ENCODE results near the gene DDX43.
"Not testable (repeated sequence)": the region's sequence is repeated elsewhere in the genome, so short reads cannot be mapped to it uniquely, and the experiment has no call there.

DDX43 gene

DNA sequence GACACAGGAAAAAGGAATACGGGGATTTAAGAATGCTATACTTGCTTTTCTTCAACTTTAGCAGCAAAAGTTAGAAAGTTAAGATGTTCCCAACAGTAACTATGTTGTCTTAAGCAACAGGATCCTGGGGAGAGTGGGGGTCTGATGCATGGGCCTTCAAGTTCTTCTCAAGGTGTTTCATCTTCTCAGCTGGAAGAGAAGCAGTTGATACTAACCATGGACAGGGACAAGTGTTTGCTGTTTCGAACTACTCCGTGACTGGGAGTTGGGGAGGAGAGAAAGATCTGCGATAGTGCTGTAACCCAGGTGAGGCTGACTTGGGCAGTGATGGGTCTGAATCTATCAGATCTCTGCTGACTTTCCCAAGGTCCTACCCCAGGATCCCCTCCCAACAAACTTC, 26.0 kb upstream of the DDX43 start:
- DNase-seq (ENCODE audit: insufficient read length): no peak
- no peak for TF ChIP-seq TAF1 (IDR thresholded peaks at IDR 0.05; ENCODE audit: borderline replicate concordance, low read depth, low read length)
- no peak for TF ChIP-seq POLR2AphosphoS5 (IDR thresholded peaks at IDR 0.05; ENCODE audit: low read depth, low read length)
- no peak for TF ChIP-seq POLR2A (IDR thresholded peaks at IDR 0.05; ENCODE audit: low read depth, low read length)

DNA sequence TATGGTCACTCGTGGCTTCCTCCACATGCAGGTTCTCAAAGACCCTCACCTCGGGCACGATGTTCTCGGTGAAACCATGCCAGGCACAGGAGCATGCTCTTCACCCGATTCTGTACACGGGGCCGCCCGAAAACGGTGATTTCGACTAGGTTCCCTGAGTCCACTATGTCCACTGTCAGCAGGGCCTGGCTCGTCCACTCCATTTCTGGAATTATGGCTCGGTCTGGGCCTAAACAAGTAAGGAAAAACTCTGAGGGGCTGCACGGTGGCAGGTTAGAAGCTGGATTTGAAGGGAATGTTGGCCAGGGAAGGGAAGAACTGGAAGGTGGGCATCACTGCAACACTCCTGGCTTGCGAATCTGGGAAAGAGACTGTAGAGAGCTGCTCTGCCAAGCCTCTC, 25.5 kb upstream of the DDX43 start:
- DNase-seq (ENCODE audit: insufficient read length) (no peak), FAIRE-seq (no peak)
- TF ChIP-seq TAF1 (IDR thresholded peaks at IDR 0.05; ENCODE audit: borderline replicate concordance, low read depth, low read length) (no peak), POLR2AphosphoS5 (IDR thresholded peaks at IDR 0.05; ENCODE audit: low read depth, low read length) (no peak), POLR2A (IDR thresholded peaks at IDR 0.05; ENCODE audit: low read depth, low read length) (no peak)

More for the DNA sequence above, 26.0 kb upstream of the DDX43 start:
- no peak for FAIRE-seq

- no peak for TF ChIP-seq TAF1 (IDR thresholded peaks at IDR 0.05; ENCODE audit: borderline replicate concordance, low read depth, low read length)
- TF ChIP-seq POLR2AphosphoS5 (IDR thresholded peaks at IDR 0.05; ENCODE audit: low read depth, low read length): no peak
- TF ChIP-seq POLR2A (IDR thresholded peaks at IDR 0.05; ENCODE audit: low read depth, low read length): no peak
- FAIRE-seq (no peak), DNase-seq (ENCODE audit: insufficient read length) (no peak)
These were observed 25.1 kb upstream of the DDX43 start, which contains the start of gene OOEP for GRCh38 chr6:73369563-73369962. Gene OOEP (minus strand): TSS chr6:73369897. CDS start chr6:73369792, 105 bp downstream.

DNA sequence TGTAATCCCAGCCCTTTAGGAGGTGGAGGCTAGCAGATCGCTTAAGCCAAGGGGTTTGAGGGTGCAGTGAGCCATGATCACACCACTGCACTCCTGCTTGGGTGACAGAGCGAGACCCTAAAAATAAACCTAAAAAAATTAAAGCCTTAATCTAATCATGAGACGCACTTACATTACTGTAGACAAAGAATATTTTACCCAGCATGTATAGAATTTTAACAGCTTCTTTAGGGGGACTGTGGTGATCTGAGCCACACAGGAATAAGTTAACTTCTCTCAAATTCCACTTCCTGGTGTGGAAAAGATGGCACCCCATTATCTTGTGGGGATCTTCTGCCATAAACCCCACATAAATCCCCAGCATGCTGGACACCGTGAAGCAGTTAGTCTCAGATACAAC, 22.6 kb upstream of the DDX43 start:
- TF ChIP-seq POLR2AphosphoS5 (IDR thresholded peaks at IDR 0.05; ENCODE audit: low read depth, low read length) (no peak), POLR2A (IDR thresholded peaks at IDR 0.05; ENCODE audit: low read depth, low read length) (no peak), TAF1 (IDR thresholded peaks at IDR 0.05; ENCODE audit: borderline replicate concordance, low read depth, low read length) (no peak)
- DNase-seq (ENCODE audit: insufficient read length): no peak
- FAIRE-seq: no peak

DNA sequence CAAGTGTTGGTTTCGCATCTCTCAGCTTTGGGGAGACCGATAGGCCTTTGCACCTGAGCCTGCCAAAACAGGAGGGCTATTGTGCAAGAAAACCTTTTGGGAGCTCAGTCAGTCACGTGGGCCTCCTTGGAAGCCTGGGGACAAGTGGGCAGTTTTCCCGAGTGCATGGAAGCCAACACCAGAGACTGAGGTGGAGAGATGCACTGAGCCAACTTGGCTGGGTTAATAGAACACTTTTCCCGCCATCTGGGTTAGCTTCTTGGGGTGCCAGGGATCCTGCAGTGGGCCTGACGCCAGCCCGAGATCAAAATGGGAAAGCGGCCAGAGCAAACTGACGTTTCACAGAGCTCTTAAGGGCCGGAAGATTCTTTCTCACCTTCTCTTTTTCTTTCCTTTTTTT, 22.1 kb upstream of the DDX43 start:
- DNase-seq (ENCODE audit: insufficient read length) (no peak), FAIRE-seq (no peak)
- TF ChIP-seq TAF1 (IDR thresholded peaks at IDR 0.05; ENCODE audit: borderline replicate concordance, low read depth, low read length) (no peak), POLR2AphosphoS5 (IDR thresholded peaks at IDR 0.05; ENCODE audit: low read depth, low read length) (no peak), POLR2A (IDR thresholded peaks at IDR 0.05; ENCODE audit: low read depth, low read length) (no peak)

DNA sequence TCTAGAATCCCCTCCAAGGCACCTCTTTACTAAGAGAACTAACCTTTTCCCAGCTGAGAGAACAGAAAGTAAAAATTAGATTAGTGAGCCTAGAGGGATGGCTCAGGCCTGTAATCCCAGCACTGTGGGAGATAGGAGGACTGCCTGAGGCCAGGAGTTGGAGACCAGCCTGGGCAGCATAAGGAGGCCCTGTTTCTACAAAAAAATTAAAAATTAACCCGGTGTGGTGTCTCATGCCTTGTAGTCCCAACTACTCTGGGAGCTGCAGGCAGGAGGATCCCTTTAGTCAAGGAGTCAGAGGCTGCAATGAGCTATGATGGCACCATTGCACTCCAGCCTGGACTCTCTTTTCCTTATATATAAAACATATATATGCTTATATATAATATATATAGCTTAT, 19.4 kb upstream of the DDX43 start:
- TF ChIP-seq POLR2AphosphoS5 (IDR thresholded peaks at IDR 0.05; ENCODE audit: low read depth, low read length): no peak
- no peak for TF ChIP-seq POLR2A (IDR thresholded peaks at IDR 0.05; ENCODE audit: low read depth, low read length)
- no peak for TF ChIP-seq TAF1 (IDR thresholded peaks at IDR 0.05; ENCODE audit: borderline replicate concordance, low read depth, low read length)
- no peak for DNase-seq (ENCODE audit: insufficient read length)
- no peak for FAIRE-seq

- TF ChIP-seq POLR2A (IDR thresholded peaks at IDR 0.05; ENCODE audit: low read depth, low read length): no peak
- no peak for TF ChIP-seq TAF1 (IDR thresholded peaks at IDR 0.05; ENCODE audit: borderline replicate concordance, low read depth, low read length)
- no peak for TF ChIP-seq POLR2AphosphoS5 (IDR thresholded peaks at IDR 0.05; ENCODE audit: low read depth, low read length)
- DNase-seq (ENCODE audit: insufficient read length) (no peak), FAIRE-seq (no peak)
These were observed 17.4 kb upstream of the DDX43 start for GRCh38 chr6:73377225-73377624.

- not testable (repeated sequence) for FAIRE-seq; DNase-seq (ENCODE audit: insufficient read length)
These were observed 13.1 kb upstream of the DDX43 start for GRCh38 chr6:73381531-73381930.

DNA sequence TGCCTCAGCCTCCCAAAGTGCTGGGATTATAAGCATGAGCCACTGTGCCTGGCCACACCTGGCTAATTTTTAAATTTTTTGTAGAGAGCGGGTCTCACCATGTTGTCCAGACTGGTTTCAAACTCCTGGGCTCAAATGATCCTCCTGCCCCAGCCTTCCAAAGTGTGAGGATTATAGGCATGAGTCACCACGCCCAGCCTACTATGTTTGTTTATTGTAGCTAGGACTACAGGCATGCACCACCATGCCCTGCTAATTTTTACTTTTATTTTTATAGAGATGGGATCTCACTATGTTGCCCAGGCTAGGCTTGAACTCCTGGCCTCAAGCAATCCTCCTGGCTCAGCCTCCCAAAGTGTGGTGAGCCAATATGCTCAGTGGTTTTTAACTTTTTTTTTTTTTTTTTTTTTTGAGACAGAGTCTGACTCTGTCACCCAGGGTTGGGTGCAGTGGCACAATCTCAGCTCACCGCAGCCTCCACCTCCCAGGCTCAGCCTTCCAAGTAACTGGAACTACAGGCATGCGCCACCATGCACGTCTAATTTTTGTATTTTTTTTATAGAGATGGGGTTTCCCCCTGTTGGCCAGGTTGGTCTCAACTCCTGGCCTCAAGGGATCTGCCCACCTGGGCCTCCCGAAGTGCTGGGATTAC, 12.0 kb upstream of the DDX43 start:
- FAIRE-seq (no peak), DNase-seq (ENCODE audit: insufficient read length) (no peak)
- TF ChIP-seq POLR2AphosphoS5 (IDR thresholded peaks at IDR 0.05; ENCODE audit: low read depth, low read length): no peak
- no peak for TF ChIP-seq TAF1 (IDR thresholded peaks at IDR 0.05; ENCODE audit: borderline replicate concordance, low read depth, low read length)
- TF ChIP-seq POLR2A (IDR thresholded peaks at IDR 0.05; ENCODE audit: low read depth, low read length): no peak

DNA sequence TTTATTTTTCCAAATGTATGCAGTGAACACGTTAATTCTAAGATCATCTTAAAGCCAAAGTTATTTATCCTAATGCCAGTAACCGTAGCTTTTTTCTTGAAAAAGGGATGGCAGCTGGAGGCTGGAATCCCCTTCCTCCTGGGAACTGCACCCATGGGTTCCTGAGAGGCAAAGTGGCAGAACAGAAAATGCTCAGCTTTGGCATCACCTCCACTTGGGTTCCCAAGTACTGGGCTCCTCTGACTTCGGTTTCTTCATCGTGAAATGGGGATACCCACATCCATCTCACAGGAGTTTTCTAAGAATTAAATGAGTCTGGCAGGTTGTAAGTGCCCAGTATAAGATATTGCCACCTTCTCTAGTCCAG, 6.2 kb upstream of the DDX43 start:
- DNase-seq (ENCODE audit: insufficient read length): no peak

DNA sequence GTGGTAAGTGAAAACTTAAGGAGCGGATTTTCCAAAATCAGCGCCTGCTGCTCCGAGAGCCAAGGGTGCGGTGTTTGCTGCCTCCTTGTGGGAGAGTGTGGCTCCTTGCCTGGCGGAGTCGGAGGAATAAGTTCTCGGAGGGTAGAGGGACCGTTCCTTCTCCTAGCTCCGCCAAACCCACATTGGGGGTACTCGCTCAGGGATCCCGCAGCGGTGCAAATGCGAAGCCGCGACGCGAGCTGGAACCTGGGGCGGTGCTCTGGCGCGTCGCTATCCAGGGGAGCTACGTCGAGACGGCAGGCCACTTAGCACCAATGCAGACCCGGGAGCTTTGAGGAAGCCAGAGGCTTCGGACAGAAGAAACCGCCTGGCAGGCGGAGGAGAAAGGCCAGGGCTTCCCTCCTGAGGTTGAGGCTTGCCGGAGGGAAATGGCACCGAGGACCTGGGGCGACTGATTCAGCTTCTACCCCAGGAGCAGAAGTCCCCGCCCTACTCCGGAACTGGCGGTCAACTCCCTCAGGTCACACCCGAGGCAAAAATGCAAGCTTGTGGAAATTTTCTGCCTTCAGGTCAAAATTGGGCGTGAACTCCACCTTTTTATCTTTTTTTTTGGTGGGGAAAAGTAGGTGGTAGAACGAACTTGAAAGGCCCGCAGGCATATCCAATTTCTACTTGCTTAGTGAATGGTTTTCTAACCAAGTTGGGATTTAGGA, 5.7 kb upstream of the DDX43 start:
- TF ChIP-seq POLR2AphosphoS5 (IDR thresholded peaks at IDR 0.05; ENCODE audit: low read depth, low read length): no peak
- TF ChIP-seq POLR2A (IDR thresholded peaks at IDR 0.05; ENCODE audit: low read depth, low read length): no peak; the same call in 1 of the 2 replicates
- no peak for TF ChIP-seq TAF1 (IDR thresholded peaks at IDR 0.05; ENCODE audit: borderline replicate concordance, low read depth, low read length)

More for the DNA sequence above, 6.2 kb upstream of the DDX43 start:
- TF ChIP-seq POLR2AphosphoS5 (IDR thresholded peaks at IDR 0.05; ENCODE audit: low read depth, low read length) (no peak), POLR2A (IDR thresholded peaks at IDR 0.05; ENCODE audit: low read depth, low read length) (no peak), TAF1 (IDR thresholded peaks at IDR 0.05; ENCODE audit: borderline replicate concordance, low read depth, low read length) (no peak)
- FAIRE-seq: no peak

DNA sequence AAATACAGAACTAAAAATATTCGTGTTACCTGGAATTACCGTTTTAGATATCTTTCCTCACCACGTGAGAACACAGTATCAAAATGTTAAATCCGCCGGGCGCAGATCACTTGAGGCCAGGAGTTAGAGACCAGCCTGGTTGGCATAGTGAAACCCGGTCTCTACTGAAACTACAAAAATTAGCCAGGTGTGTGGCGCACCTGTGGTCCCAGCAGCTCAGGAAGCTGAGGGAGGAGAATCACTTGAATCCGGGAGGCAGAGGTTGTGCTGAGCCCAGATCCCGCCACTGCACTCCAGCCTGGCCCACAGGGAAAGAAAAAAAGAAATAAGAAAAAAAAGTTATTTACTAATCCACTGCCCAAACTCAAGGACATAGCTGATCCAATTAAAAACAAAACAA, 4.8 kb upstream of the DDX43 start:
- DNase-seq (ENCODE audit: insufficient read length) (no peak), FAIRE-seq (no peak)

More for the DNA sequence above, 5.7 kb upstream of the DDX43 start:
- DNase-seq (ENCODE audit: insufficient read length) (peak; percentile 50), FAIRE-seq (peak; percentile 78)

More for the DNA sequence above, 4.8 kb upstream of the DDX43 start:
- no peak for TF ChIP-seq TAF1 (IDR thresholded peaks at IDR 0.05; ENCODE audit: borderline replicate concordance, low read depth, low read length)
- TF ChIP-seq POLR2AphosphoS5 (IDR thresholded peaks at IDR 0.05; ENCODE audit: low read depth, low read length): no peak
- no peak for TF ChIP-seq POLR2A (IDR thresholded peaks at IDR 0.05; ENCODE audit: low read depth, low read length)

Data from GM12892 (cell line).